CD8-positive, alpha-beta memory T cell (primary cell): ENCODE data around the gene GTPBP6. TPM values are rescaled to one million over a fixed set of nuclear protein-coding genes. Genes with fewer than 3 reads are reported as not detected.

Source experiments
- CTCF ChIA-PET: fragments of 350-600 bp; sonication (Branson Sonifier 250); formaldehyde crosslinking; loops from one replicate; lab custom pipeline; 2021; ENCODE audit warnings: antibody characterized with exemption; lab: Charles Lee
- POLR2A ChIA-PET: fragments of 350-600 bp; sonication (Branson Sonifier 250); formaldehyde crosslinking; loops from one replicate; lab custom pipeline; 2021; ENCODE audit warnings: antibody characterized with exemption; lab: Charles Lee
- DNase-seq, 5 donors: peaks; one replicate each; pipeline versions ENCODE4 v3.0.0 to v3.0.0-alpha.2; 2020 to 2022; ENCODE audit warnings: mixed read lengths in 1 of 5
- H3K27ac ChIP-seq: one replicate; pipeline ENCODE4 v1.7.0; 2013; ENCODE audit warnings: low read depth, mild to moderate bottlenecking, low read length, moderate library complexity
- H3K27me3 ChIP-seq: 2 replicates; pipeline ENCODE4 v1.7.0; 2013; ENCODE audit warnings: low read length, mild to moderate bottlenecking; ENCODE audit not compliant: insufficient read depth, poor library complexity, severe bottlenecking
- H3K36me3 ChIP-seq: 2 replicates; pipeline ENCODE4 v1.7.0; 2013; ENCODE audit warnings: mild to moderate bottlenecking, low read length, moderate library complexity; ENCODE audit not compliant: insufficient read depth
- H3K4me1 ChIP-seq: 2 replicates; pipeline ENCODE4 v1.7.0; 2013; ENCODE audit warnings: mild to moderate bottlenecking, low read length, moderate library complexity; ENCODE audit not compliant: insufficient read depth
- H3K4me3 ChIP-seq: 2 replicates; pipeline ENCODE4 v1.7.0; 2013; ENCODE audit warnings: mild to moderate bottlenecking, low read length
- H3K9me3 ChIP-seq: 2 replicates; pipeline ENCODE4 v1.7.0; 2013; ENCODE audit warnings: mild to moderate bottlenecking, low read length
- H3K27ac Mint-ChIP-seq, 8 donors: one replicate each; pipeline ENCODE4 v1.8.0; 2020 to 2021; ENCODE audit warnings: mixed read lengths in 8 of 8, mild to moderate bottlenecking in 6 of 8, inconsistent platforms in 3 of 8, moderate library complexity in 3 of 8
- H3K27me3 Mint-ChIP-seq, 2 donors: one replicate each; pipeline ENCODE4 v1.8.0; 2020 to 2021; ENCODE audit warnings: mixed read lengths in 2 of 2, mild to moderate bottlenecking in 1 of 2, moderate library complexity in 1 of 2
- H3K36me3 Mint-ChIP-seq, 3 donors: one replicate each; pipeline ENCODE4 v1.8.0; 2020 to 2021; ENCODE audit warnings: mixed read lengths in 3 of 3, inconsistent platforms in 1 of 3, mild to moderate bottlenecking in 1 of 3
- H3K4me1 Mint-ChIP-seq, 3 donors: one replicate each; pipeline ENCODE4 v1.8.0; 2020 to 2021; ENCODE audit warnings: mixed read lengths in 3 of 3, inconsistent platforms in 1 of 3, mild to moderate bottlenecking in 1 of 3
- H3K4me3 Mint-ChIP-seq, 7 donors: one replicate each; pipeline ENCODE4 v1.8.0; 2020 to 2021; ENCODE audit warnings: mixed read lengths in 7 of 7, mild to moderate bottlenecking in 6 of 7, moderate library complexity in 4 of 7, inconsistent platforms in 2 of 7
- H3K9me3 Mint-ChIP-seq, 5 donors: one replicate each; pipeline ENCODE4 v1.8.0; 2020 to 2022; ENCODE audit warnings: mixed read lengths in 5 of 5, mild to moderate bottlenecking in 3 of 5, moderate library complexity in 2 of 5, inconsistent platforms in 1 of 5
- polyA plus RNA-seq: library from polyadenylated mRNA; unstranded; fragments of 300-500 nt; fragmentation: Illumina TruSeq; gene quantifications from one replicate; pipeline ENCODE4 v1.2.3, GENCODE V29; 2021
- total RNA-seq, 2 experiments: library from RNA; stranded (reverse); gene quantifications; one replicate each; pipeline ENCODE4 v1.2.3, GENCODE V29; 2021

Gene GTPBP6, protein sequence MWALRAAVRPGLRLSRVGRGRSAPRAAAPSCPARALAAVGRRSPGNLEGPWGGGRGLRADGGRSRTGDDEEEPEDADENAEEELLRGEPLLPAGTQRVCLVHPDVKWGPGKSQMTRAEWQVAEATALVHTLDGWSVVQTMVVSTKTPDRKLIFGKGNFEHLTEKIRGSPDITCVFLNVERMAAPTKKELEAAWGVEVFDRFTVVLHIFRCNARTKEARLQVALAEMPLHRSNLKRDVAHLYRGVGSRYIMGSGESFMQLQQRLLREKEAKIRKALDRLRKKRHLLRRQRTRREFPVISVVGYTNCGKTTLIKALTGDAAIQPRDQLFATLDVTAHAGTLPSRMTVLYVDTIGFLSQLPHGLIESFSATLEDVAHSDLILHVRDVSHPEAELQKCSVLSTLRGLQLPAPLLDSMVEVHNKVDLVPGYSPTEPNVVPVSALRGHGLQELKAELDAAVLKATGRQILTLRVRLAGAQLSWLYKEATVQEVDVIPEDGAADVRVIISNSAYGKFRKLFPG
- 10 to 100 TPM; 77.8 to 78.5 TPM for total RNA-seq
- polyA plus RNA-seq: 55.7 TPM

DNA sequence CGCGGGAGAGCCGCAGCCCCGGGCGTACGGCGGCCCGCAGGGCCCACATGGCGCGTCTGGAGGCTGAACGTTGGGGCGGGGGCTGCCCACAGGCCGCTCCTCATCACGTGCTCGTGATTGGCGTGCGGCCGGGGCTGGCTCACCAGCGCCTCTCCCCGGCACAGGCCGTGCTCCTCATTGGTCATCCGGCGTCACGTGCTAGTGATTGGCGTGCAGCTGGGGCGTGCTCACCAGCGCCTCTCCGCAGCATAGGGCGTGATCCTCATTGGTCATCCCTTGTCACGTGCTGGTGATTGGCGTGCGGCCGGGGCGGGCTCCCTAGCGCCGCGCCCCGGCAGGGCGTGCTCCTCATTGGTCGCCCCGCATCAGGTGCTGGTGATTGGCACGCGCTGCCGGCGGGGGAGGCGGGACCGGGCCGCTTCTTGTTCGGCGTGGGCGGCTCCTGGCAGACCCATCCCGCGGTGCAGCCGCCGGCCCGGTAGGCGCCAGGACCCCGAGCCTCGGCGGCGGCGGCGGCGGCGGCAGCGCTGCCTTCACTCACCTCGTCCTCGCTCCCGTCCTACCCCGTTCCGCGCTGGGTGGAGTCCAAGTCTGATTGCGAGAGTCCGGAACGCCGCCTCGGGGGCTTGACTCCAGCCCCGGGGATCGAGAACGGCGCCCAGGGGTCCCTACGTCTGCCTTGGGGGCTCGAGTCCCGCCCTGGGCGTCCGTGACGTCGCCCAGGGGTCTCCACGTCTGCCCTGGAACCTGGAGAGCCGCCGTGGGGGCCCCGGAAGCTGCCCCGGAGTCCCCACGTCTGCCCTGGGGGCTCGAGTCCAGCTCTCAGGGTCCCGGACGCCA, at the start of gene GTPBP6:
Gene GTPBP6 (minus strand): TSS at position 58 of the 840 bp plus-strand sequence. CDS start 9 bp downstream, at position 49.
- no peaks in the 10 kb centered on the region for H3K9me3 ChIP-seq
- H3K36me3 ChIP-seq: no peaks in the 10 kb centered on the region
- ChIA-PET CTCF (no interaction called here), POLR2A (no interaction called here)
- Mint-ChIP-seq H3K27me3 (peaks cover 0 to 7% of the 10 kb centered on the region in 2 donors), H3K9me3 (peaks cover 0 to 3% (median 0%) of the 10 kb centered on the region in 5 donors), H3K4me3 (peak within 1 kb of the TSS; percentile 86 to 96 (median 94)), H3K27ac (peak within 1 kb of the TSS; percentile 96 to 99 (median 99)), H3K36me3 (peaks cover 0 to 12% (median 0%) of the 10 kb centered on the region in 3 donors), H3K4me1 (peaks cover 21 to 35% (median 29%) of the 10 kb centered on the region in 3 donors)
- peak; percentile 98 to 100 (median 99) for DNase-seq
- peak within 1 kb of the TSS; percentile 85 for H3K27ac ChIP-seq
- peaks cover 37% of the 10 kb centered on the region for H3K4me1 ChIP-seq
- H3K27me3 ChIP-seq: no peaks in the 10 kb centered on the region
- H3K4me3 ChIP-seq: peak within 1 kb of the TSS; percentile 66

GRCh38 chrX:367866-368265, 49.3 kb upstream of the GTPBP6 start:
- Histone ChIP-seq H3K36me3 (no peaks in the 10 kb centered on the region), H3K27ac (no peak overlapping the region), H3K9me3 (no peaks in the 10 kb centered on the region), H3K4me3 (no peak overlapping the region), H3K27me3 (no peaks in the 10 kb centered on the region), H3K4me1 (no peaks in the 10 kb centered on the region)
- ChIA-PET POLR2A (no interaction called here), CTCF (no interaction called here)
- Mint-ChIP-seq H3K9me3 (no peaks in the 10 kb centered on the region), H3K4me1 (peaks cover 7 to 24% (median 18%) of the 10 kb centered on the region in 3 donors), H3K27me3 (peaks cover 10 to 15% of the 10 kb centered on the region in 2 donors), H3K27ac (no peak overlapping the region), H3K36me3 (peaks cover 0 to 11% (median 7%) of the 10 kb centered on the region in 3 donors), H3K4me3 (peak overlapping the region in 1 of 7 donors; percentile 27)
- no peak for DNase-seq

DNA sequence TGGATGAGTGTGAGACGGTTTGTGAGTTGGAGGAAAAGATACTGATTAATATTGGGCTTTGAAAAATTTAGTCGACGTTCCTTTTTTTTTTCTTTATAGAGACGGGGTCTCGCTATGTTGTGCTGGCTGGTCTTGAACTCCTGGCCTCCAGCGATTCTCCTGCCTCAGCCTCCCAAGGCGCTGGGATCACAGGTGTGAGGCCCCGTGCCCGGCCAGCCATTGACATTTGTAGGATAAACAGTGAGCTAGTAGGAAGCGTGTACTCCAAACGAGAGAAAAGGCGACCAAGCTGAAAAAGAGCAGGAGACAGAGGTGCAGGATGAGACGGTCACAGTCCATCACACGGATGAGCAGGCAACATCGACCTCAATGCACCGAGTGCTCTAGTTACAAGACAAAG, 48.8 kb upstream of the GTPBP6 start:
- Mint-ChIP-seq H3K9me3 (peaks cover 0 to 2% (median 0%) of the 10 kb centered on the region in 5 donors), H3K36me3 (peaks cover 1 to 12% (median 7%) of the 10 kb centered on the region in 3 donors), H3K27ac (peak overlapping the region in 1 of 8 donors; percentile 16), H3K4me3 (no peak overlapping the region), H3K27me3 (peaks cover 7 to 9% of the 10 kb centered on the region in 2 donors), H3K4me1 (peaks cover 5 to 20% (median 15%) of the 10 kb centered on the region in 3 donors)
- Histone ChIP-seq H3K27me3 (no peaks in the 10 kb centered on the region), H3K4me3 (no peak overlapping the region), H3K4me1 (no peaks in the 10 kb centered on the region), H3K36me3 (no peaks in the 10 kb centered on the region), H3K9me3 (no peaks in the 10 kb centered on the region), H3K27ac (no peak overlapping the region)
- no peak for DNase-seq
- POLR2A ChIA-PET: no interaction called here
- CTCF ChIA-PET: no interaction called here

- POLR2A ChIA-PET: no interaction called here
- H3K36me3 Mint-ChIP-seq: peaks cover 19 to 33% (median 27%) of the 10 kb centered on the region in 3 donors
Observed at GRCh38 chrX:363621-364375, 45.2 kb upstream of the GTPBP6 start.

DNA sequence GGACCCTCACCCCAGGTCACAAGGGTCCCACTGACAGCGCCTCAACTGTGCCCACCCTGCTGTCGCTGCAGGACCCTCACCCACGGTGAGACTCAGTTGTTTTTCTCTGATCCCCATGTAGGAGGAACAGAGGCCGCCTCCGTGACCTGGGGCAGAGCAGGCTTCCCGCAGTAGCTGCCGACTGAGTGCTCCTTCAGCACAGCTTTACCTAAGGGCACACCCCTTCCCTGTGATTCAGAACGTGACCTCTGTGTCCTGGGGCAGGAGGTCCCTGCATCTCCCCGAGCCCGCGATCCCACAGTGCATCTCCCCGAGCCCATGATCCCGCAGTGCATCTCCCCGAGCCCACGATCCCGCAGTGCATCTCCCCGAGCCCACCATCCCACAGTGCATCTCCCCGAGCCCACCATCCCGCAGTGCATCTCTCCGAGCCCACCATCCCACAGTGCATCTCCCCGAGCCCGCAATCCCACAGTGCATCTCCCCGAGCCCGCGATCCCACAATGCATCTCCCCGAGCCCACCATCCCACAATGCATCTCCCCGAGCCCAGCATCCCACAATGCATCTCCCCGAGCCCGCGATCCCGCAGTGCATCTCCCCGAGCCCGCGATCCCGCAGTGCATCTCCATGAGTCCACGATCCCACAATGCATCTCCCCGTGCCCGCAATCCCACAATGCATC, 44.5 kb upstream of the GTPBP6 start:
- Mint-ChIP-seq H3K4me3 (no peak overlapping the region), H3K4me1 (peaks cover 2 to 8% (median 5%) of the 10 kb centered on the region in 3 donors), H3K36me3 (peaks cover 19 to 33% (median 30%) of the 10 kb centered on the region in 3 donors), H3K27ac (no peak overlapping the region), H3K27me3 (no peaks in the 10 kb centered on the region), H3K9me3 (peaks cover 0 to 13% (median 6%) of the 10 kb centered on the region in 5 donors)
- Histone ChIP-seq H3K9me3 (peaks cover 5% of the 10 kb centered on the region), H3K36me3 (no peaks in the 10 kb centered on the region), H3K4me1 (peaks cover under 1% of the 10 kb centered on the region), H3K27ac (no peak overlapping the region), H3K27me3 (no peaks in the 10 kb centered on the region), H3K4me3 (no peak overlapping the region)
- ChIA-PET CTCF (no interaction called here), POLR2A (no interaction called here)
- DNase-seq: peak in 1 of 5 donors; percentile 20

More at GRCh38 chrX:363621-364375, 45.2 kb upstream of the GTPBP6 start:
- H3K27me3 Mint-ChIP-seq: no peaks in the 10 kb centered on the region
- Histone ChIP-seq H3K4me3 (no peak overlapping the region), H3K4me1 (no peaks in the 10 kb centered on the region), H3K27me3 (no peaks in the 10 kb centered on the region), H3K9me3 (peaks cover 5% of the 10 kb centered on the region), H3K36me3 (no peaks in the 10 kb centered on the region), H3K27ac (no peak overlapping the region)
- peaks cover 0 to 13% (median 6%) of the 10 kb centered on the region in 5 donors for H3K9me3 Mint-ChIP-seq
- H3K27ac Mint-ChIP-seq: no peak overlapping the region
- peak in 1 of 5 donors; percentile 34 for DNase-seq
- CTCF ChIA-PET: no interaction called here
- H3K4me1 Mint-ChIP-seq: peaks cover 2 to 8% (median 5%) of the 10 kb centered on the region in 3 donors
- H3K4me3 Mint-ChIP-seq: no peak overlapping the region

DNA sequence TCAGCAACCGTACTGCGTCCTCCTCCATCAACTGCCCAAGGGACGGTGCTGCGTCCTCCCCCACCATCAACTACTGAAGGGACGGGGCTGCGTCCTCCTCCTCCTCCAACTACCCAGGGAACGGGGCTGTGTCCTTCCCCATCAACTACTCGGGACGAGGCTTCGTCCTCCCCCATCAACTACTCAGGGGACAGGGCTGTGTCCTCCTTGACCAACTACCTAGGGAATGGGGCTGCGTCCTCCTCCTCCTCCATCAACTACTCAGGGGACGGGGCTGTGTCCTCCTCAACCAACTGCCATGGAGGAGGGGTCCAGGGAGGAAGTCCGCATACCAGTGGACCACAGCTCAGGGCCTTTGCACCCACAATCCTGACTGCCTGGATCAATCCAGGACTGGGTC, 43.8 kb upstream of the GTPBP6 start:
- no peak overlapping the region for H3K4me3 ChIP-seq
- peaks cover 4 to 18% (median 10%) of the 10 kb centered on the region in 5 donors for H3K9me3 Mint-ChIP-seq
- H3K4me1 Mint-ChIP-seq: peaks cover 6 to 10% (median 7%) of the 10 kb centered on the region in 3 donors
- H3K36me3 Mint-ChIP-seq: peaks cover 19 to 37% (median 35%) of the 10 kb centered on the region in 3 donors
- ChIA-PET CTCF (no interaction called here), POLR2A (no interaction called here)
- peaks cover 7% of the 10 kb centered on the region for H3K4me1 ChIP-seq
- no peaks in the 10 kb centered on the region for H3K27me3 Mint-ChIP-seq
- peak overlapping the region in 3 of 8 donors; percentile 7 to 60 (median 51) for H3K27ac Mint-ChIP-seq
- H3K27ac ChIP-seq: no peak overlapping the region
- H3K9me3 ChIP-seq: peaks cover 5% of the 10 kb centered on the region
- DNase-seq: peak in 1 of 5 donors; percentile 29
- peak overlapping the region in 1 of 7 donors; percentile 14 for H3K4me3 Mint-ChIP-seq
- H3K36me3 ChIP-seq: no peaks in the 10 kb centered on the region
- H3K27me3 ChIP-seq: no peaks in the 10 kb centered on the region
